GM21737 (cell line): ENCODE measurements around the gene ANGPT4.

Experiments
- ATAC-seq: cut with Tn5 transposase; IDR thresholded peaks from one replicate; pipeline ENCODE4 v1.9.1; 2021; ENCODE audit warnings: mild to moderate bottlenecking, moderate library complexity; ENCODE audit not compliant: unreplicated experiment

The ANGPT4 gene

GRCh38 chr20:916125-916799 is at the start of gene ANGPT4:
TSS of gene ANGPT4 (minus strand) at chr20:916334. CDS start at chr20:916214, 120 bp downstream.
- no peak for ATAC-seq

- ATAC-seq, result no peak
These were observed 47.7 kb upstream of the ANGPT4 start for GRCh38 chr20:963795-964194.

- ATAC-seq, result no peak
These were observed 46.5 kb upstream of the ANGPT4 start for GRCh38 chr20:962683-963082.

- ATAC-seq, result no peak
These were observed 46.1 kb upstream of the ANGPT4 start for GRCh38 chr20:962223-962622.

GRCh38 chr20:961768-962167 is 45.6 kb upstream of the ANGPT4 start:
- ATAC-seq, result no peak

GRCh38 chr20:959996-960615 is 44.0 kb upstream of the ANGPT4 start:
- ATAC-seq, result no peak

GRCh38 chr20:958936-959815 is 43.0 kb upstream of the ANGPT4 start:
- ATAC-seq, result no peak

GRCh38 chr20:957544-957943 is 41.4 kb upstream of the ANGPT4 start:
- no peak for ATAC-seq

- peak; percentile 64 for ATAC-seq
These were observed 40.3 kb upstream of the ANGPT4 start for GRCh38 chr20:956330-956951.

GRCh38 chr20:955656-956055 is 39.5 kb upstream of the ANGPT4 start:
- no peak for ATAC-seq

GRCh38 chr20:955111-955510 is 39.0 kb upstream of the ANGPT4 start:
- ATAC-seq, result no peak

- ATAC-seq, result no peak
These were observed 37.6 kb upstream of the ANGPT4 start for GRCh38 chr20:953742-954141.

GRCh38 chr20:952196-952795 is 36.2 kb upstream of the ANGPT4 start:
- ATAC-seq, result no peak

- no peak for ATAC-seq
These were observed 35.4 kb upstream of the ANGPT4 start for GRCh38 chr20:951384-952169.

GRCh38 chr20:949717-950116 is 33.6 kb upstream of the ANGPT4 start:
- no peak for ATAC-seq

GRCh38 chr20:946826-947225 is 30.7 kb upstream of the ANGPT4 start:
- ATAC-seq, result no peak

GRCh38 chr20:945841-946240 is 29.7 kb upstream of the ANGPT4 start:
- no peak for ATAC-seq

GRCh38 chr20:944774-945410 is 28.8 kb upstream of the ANGPT4 start:
- ATAC-seq, result no peak

GRCh38 chr20:944148-944547 is 28.0 kb upstream of the ANGPT4 start:
- no peak for ATAC-seq

- ATAC-seq, result no peak
These were observed 26.5 kb upstream of the ANGPT4 start for GRCh38 chr20:942611-943010.
